K562 (cell line): ENCODE results near the gene CADM2. TPM values are rescaled to one million over a fixed set of nuclear protein-coding genes. Genes with fewer than 3 reads are reported as not detected.

Source experiments
- KDM1A ChIP-seq, 2 experiments: fragments of 450-650 bp; IDR thresholded peaks; 2 replicates each; pipeline ENCODE4 v1.6.1; 2016; ENCODE audit warnings: mild to moderate bottlenecking in 2 of 2
- polyA plus RNA-seq, 8 experiments: library from polyadenylated mRNA; depleted of rRNA in 4 of 8; stranded (reverse) in 5 of 8; unstranded in 3 of 8; fragments of >200 nt; fragmentation: Nextera tagmentation in 2 of 8; fragmentation: Illumina TruSeq in 1 of 8; extraction: Ambion mirVana in 2 of 8; extraction: Trizol in 1 of 8; gene quantifications; 2 replicates each; pipeline versions ENCODE4 v1.2.1 to v1.2.3, GENCODE V29; 2011 to 2014; ENCODE audit warnings: inconsistent platforms in 1 of 8, missing spikeins in 1 of 8
- total RNA-seq, 7 experiments: library from RNA; depleted of rRNA in 6 of 7; stranded (reverse); fragments of >200 nt in 6 of 7; fragmentation: Illumina TruSeq in 2 of 7; extraction: Trizol in 2 of 7; gene quantifications; 2 replicates each; pipeline versions ENCODE4 v1.2.1 to v1.2.3, GENCODE V29; 2011 to 2021; ENCODE audit warnings: low replicate concordance in 1 of 7
- TF ChIP-seq, protein P1 (sequence below), 2 experiments: fragments of 450-650 bp in 1 of 2; sonication (generic) in 1 of 2; formaldehyde crosslinking in 1 of 2; IDR thresholded peaks; 2 replicates each; pipeline versions ENCODE4 v1.7.1 to v1.9.0; 2016 to 2022; ENCODE audit warnings: inconsistent platforms in 1 of 2, mild to moderate bottlenecking in 1 of 2, missing genetic modification reagents in 1 of 2

CADM2 gene
- total and polyA plus RNA-seq, 9 of the 15 experiments (the other 6 are each of a cell fraction or from before 2014, with no cell fraction given) = 0.11 to 3.2 (median 0.95) TPM

GRCh38 chr3:85189731-85190130 lies 230.9 kb downstream of the CADM2 start (continued):
- TF ChIP-seq, protein P1, sequence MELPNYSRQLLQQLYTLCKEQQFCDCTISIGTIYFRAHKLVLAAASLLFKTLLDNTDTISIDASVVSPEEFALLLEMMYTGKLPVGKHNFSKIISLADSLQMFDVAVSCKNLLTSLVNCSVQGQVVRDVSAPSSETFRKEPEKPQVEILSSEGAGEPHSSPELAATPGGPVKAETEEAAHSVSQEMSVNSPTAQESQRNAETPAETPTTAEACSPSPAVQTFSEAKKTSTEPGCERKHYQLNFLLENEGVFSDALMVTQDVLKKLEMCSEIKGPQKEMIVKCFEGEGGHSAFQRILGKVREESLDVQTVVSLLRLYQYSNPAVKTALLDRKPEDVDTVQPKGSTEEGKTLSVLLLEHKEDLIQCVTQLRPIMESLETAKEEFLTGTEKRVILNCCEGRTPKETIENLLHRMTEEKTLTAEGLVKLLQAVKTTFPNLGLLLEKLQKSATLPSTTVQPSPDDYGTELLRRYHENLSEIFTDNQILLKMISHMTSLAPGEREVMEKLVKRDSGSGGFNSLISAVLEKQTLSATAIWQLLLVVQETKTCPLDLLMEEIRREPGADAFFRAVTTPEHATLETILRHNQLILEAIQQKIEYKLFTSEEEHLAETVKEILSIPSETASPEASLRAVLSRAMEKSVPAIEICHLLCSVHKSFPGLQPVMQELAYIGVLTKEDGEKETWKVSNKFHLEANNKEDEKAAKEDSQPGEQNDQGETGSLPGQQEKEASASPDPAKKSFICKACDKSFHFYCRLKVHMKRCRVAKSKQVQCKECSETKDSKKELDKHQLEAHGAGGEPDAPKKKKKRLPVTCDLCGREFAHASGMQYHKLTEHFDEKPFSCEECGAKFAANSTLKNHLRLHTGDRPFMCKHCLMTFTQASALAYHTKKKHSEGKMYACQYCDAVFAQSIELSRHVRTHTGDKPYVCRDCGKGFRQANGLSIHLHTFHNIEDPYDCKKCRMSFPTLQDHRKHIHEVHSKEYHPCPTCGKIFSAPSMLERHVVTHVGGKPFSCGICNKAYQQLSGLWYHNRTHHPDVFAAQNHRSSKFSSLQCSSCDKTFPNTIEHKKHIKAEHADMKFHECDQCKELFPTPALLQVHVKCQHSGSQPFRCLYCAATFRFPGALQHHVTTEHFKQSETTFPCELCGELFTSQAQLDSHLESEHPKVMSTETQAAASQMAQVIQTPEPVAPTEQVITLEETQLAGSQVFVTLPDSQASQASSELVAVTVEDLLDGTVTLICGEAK (IDR thresholded peaks at IDR 0.05) = no peak
- TF ChIP-seq, protein P1 (CRISPR knock-in tag; IDR thresholded peaks at IDR 0.05) = no peak
- TF ChIP-seq KDM1A (IDR thresholded peaks at IDR 0.05) = no peak
